Measurements from ENCODE around the gene PSMB7.
"Not testable (repeated sequence)": the region's sequence is repeated elsewhere in the genome, so short reads cannot be mapped to it uniquely, and the experiment has no call there.

Gene PSMB7

GRCh38 chr9:124442379-124442778 is 27.1 kb upstream of the PSMB7 start:
- no peak for DNase-seq

- DNase-seq = no peak
Observed at GRCh38 chr9:124441291-124441690, 26.0 kb upstream of the PSMB7 start.

DNA sequence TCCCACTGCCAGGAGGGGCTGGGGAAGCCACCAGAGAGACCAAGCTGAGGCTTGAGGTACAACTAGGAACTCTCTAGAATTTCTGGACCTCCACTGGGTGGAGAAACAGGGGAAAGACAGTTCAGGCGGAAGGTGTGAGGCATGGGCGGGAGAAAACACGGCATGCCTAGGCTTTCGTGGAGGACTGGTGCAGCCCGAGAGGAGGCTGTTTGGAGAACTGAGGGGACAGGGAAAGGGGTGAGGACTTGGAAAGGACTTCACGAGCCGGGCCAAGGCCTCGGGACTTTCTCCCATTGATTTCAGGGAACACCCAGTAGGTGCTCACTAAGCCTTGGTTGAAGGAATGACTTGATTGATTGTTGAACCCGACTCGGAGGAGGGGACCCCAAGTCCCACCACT is 25.5 kb upstream of the PSMB7 start:
- no peak for DNase-seq

- DNase-seq = no peak
Observed at GRCh38 chr9:124439686-124440243, 24.5 kb upstream of the PSMB7 start.

- no peak for DNase-seq
Observed at GRCh38 chr9:124439086-124439485, 23.8 kb upstream of the PSMB7 start.

- DNase-seq = no peak
Observed at GRCh38 chr9:124438091-124438490, 22.8 kb upstream of the PSMB7 start.

GRCh38 chr9:124437086-124437485 is 21.8 kb upstream of the PSMB7 start:
- DNase-seq = no peak

- DNase-seq = no peak
Observed at GRCh38 chr9:124436320-124436719, 21.1 kb upstream of the PSMB7 start.

DNA sequence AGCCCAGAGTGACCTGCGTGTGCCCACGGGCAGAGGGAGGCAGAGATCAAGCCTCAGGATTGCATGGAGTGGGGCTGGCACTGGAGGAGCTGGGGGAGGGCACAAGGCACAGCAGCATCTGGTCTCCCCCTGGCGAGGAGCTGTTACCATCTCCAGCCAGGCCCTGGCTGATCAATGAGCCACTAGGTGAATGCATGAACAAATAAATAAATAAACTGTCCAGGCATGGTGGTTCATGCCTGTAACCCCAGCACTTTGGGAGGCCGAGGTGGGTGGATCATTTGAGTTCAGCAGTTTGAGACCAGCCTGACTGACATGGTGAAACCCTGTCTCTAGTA is 14.3 kb upstream of the PSMB7 start:
- no peak for DNase-seq

DNA sequence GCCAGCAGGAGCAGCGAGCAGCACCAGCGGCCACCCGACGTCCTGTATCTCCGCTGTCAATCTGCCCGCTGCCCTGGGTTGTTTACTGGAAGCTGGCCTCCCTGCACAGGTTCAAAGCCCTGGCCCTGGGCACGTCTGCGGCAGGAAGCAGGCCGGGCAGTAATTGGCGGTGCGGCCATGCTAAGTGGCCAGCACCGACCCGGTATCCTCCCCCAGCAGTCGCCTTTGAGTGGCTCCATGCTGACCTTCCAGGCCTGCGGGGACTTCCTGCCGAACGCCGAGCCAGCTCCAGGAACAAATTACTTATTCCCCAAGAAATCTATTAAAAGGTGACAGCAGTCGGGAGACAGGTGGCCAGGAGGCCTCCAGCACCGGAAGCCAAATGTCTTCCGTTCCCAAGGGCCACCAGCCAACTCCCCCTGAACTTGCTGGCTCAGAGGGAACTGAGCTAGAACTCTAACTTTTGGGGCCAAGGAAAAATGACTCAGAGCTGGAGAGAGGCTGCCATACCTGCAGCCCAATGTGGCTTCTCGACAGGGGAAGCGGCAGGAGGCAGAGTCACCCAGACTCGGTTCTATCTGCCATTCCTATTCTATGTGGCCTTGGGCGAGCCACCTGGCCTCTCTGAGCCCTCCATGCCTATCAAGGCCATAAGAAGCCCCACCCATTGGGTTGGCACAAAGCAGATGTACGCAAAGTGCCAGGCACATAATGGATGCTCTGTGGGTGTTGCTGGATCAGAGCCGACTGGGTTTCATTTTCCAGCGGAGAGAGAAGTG is 13.7 kb upstream of the PSMB7 start:
- DNase-seq = peak; percentile 77

GRCh38 chr9:124427281-124427680 is 12.0 kb upstream of the PSMB7 start:
- no peak for DNase-seq

DNA sequence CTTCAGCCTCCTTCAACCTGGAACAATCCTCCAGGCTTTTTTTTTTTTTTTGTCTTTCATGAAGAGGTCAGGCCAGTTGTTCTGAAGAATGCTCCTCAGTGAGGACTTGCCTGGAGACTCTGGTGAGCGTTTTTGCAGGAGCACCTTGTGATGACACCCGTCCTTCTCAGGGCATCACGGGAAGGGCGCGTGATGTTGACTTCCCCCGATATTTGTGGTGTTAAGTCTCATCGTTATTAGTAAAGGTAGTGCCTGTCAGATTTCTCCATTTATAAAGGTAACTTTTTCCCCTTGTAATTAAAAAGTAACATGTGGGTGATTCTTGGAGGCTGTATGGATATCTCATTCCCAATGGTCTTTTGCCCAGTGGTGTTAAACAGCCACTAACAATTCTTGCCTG is 11.1 kb upstream of the PSMB7 start:
- no peak for DNase-seq

- not testable (repeated sequence) for DNase-seq
Observed at GRCh38 chr9:124425733-124426132, 10.5 kb upstream of the PSMB7 start.

GRCh38 chr9:124423591-124423990 is 8.3 kb upstream of the PSMB7 start:
- no peak for DNase-seq

- DNase-seq = no peak
Observed at GRCh38 chr9:124423155-124423554, 7.9 kb upstream of the PSMB7 start.

DNA sequence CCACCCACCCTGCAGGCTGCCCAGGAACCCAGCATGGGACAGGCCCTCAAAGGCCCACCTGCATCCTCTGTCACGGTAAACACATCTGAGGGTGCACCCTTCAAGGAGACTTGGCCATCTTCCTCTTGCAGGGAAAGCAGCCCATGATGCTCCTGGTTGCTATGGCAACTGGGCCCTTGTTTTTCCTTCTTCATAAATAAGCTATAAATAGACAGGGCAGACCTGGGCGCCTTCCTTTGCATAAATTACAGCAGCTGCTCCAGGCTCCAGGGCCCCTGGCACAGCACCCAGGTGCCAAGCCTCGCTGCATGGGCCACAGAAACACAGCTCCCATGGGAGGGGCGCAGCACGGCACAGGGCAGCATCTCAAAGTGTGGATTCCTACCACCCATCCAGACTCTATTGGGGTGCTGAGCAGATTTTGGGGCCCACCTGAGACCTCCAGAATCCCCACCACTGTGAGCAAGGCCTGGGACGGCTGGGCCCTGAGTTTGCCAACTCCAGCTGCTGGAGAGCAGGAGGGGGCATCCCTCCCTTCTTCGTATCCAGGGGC is 5.8 kb upstream of the PSMB7 start:
- peak; percentile 39 for DNase-seq

GRCh38 chr9:124419832-124420489 is 4.7 kb upstream of the PSMB7 start:
- DNase-seq = no peak

GRCh38 chr9:124415852-124416484 is 726 bp upstream of the PSMB7 start:
- no peak for DNase-seq

GRCh38 chr9:124414612-124415011 is 630 bp downstream of the PSMB7 start:
- DNase-seq = no peak

DNA sequence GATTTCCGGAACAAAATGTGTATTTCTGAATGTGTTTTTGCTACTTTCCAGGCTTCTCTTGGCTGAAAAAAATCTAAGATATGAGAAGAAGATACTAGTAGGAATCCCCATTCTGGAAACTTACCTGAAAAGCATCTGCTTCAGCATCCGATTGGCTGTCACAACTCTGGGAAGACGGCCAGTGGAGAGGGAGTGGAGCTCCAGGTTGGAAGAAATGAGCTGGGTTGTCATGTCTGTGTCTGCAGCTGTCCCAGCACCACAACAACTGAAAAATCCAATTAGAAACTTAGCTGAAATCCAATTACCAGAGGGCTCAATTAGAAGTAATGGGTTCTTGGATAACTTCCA is 3.0 kb downstream of the PSMB7 start:
- DNase-seq = no peak

- DNase-seq = no peak
Observed at GRCh38 chr9:124411514-124412227, 3.6 kb downstream of the PSMB7 start.

DNA sequence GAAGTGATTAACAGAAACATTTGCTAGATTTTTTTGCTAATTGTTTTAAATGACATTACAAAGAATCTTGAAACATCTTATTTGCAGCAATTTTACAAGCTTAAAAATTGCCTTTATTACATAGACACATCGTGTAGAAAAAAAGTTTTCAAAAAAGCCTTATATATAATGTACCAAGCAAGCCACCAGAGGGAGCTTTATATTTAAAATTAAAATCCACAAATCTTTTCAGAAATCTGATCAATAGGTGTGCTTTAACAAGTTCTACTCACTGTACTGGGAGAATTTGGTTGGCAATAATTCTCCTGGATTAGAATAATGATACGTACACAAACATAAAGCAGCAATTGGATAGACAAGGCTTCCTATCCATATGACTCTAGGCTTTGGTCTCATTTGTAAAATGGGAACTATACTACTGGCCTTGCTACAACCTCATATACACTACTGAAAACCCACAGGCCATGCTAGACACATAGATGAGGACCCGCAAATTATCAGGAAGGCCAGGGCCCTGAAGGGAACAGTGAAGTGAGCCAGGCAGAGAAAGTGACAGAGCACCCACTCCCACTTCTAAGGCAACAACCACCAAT is 4.8 kb downstream of the PSMB7 start:
- DNase-seq = no peak

DNA sequence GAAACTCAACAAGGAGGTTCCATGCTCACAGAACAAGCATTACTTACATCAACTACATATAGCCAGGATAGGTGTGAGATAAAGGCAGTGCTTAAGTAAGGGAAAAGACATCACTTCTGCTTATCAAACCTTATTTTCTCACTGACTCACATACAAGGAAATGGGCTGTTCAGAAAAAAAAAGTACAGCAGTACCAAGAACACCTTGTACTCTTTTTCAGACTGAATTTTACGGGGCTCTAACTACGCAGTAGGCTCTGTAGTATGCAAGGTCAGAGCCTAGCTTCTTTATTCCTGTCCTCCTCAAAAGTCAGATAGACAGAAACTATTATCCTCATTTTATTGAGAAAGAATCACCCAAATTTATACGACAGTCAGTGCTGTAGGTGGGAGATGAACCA is 5.8 kb downstream of the PSMB7 start:
- DNase-seq = no peak
